NCI-H460 (cell line): Measurements from ENCODE around the gene CSGALNACT2. TPM values are rescaled to one million over a fixed set of nuclear protein-coding genes. Genes with fewer than 3 reads are reported as not detected.

Experiments
- DNase-seq: peaks from one replicate; pipeline ENCODE4 v3.0.0-alpha.2; 2016; ENCODE audit warnings: low read depth; ENCODE audit errors: extremely low read depth
- total RNA-seq: library from RNA; depleted of rRNA; stranded (reverse); fragments of >200 nt; shearing (Covaris generic); gene quantifications from 2 replicates; pipeline ENCODE4 v1.2.3, GENCODE V29; 2014

Gene CSGALNACT2
- total RNA-seq, 1 experiment from 2014 or later, result 18.1 TPM

DNA sequence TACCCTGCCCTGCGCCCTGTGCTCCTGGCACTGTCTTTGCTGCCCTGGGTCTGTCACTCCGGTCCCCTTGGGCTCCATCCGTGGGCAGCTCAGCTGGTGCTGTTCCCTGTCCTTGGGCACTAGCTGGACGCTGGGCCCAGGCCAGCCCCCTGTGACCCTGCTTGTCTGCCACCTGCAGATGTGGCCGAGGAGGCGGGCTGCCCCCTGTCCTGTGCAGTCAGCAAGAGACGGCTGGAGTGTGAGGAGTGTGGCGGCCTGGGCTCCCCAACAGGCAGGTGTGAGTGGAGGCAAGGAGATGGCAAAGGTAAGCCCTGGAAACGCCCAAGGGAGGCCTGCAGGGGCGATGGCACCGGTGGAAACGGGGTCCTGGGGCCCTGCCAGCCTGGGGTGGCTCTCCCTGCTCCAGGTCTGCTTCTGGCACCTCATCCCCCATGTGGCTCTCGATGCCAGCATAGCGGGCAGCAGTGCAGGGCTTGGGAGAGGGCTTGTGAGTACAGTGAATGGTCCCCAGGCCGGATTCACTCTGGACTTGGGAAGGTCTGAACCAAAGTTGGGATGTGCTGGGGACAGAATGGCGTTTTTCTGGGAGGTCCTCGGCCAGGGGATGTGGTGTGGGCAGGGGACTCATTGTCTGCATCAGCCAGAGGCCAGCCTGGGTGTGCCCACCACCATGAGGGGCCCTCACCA is 26.2 kb upstream of the CSGALNACT2 start:
- no peak for DNase-seq

DNA sequence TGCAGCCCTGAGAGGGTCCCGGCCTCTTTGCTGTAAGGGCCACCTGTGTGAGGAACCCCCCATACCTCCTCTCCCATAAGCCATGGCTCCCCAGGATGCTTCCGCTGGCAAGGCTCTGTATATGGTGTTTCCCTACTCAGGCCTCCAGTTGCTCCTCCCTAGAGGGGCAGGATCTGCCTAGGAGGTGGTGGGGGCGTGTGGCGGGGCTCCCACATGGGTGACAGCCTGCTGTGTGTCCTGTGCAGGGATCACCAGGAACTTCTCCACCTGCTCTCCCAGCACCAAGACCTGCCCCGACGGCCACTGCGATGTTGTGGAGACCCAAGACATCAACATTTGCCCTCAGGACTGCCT is 25.7 kb upstream of the CSGALNACT2 start:
- no peak for DNase-seq

DNA sequence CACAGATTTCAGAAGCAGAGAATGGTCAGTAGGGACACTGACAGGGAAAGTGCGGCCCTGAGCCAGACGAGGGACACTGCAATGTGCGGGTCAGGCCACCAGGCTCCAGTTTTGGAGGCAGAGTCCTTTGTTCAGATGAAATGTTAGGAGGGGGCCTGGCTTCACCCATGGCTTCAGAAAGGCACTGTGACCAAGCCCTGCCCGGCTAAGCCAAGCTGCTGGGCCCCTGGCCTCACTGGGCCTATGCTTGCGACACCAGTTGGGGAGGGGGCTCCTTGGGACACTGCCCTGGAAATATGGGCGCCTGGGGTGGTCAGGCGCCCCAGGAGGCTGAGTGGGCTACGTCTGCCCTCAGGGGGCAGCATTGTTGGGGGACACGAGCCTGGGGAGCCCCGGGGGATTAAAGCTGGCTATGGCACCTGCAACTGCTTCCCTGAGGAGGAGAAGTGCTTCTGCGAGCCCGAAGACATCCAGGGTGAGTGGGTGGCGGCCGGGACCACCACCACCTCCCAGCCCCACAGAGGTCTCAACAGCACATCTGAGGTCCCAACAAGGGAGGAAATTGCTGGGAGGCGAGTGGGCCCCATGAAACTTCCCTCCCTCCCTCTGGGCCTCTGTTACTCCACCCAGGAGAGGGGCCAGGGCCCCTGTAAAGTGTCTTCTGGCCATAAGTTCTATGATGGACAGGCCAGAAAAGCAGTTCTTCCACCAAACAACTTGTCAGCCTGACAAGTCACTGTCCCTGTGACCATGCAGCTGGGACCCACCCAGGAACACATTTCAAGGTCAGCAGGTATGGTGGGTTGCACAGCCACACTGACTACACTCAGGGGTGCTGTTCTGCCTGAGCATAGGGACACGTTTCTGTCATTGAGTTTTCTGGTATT is 24.8 kb upstream of the CSGALNACT2 start:
- DNase-seq, result no peak

DNA sequence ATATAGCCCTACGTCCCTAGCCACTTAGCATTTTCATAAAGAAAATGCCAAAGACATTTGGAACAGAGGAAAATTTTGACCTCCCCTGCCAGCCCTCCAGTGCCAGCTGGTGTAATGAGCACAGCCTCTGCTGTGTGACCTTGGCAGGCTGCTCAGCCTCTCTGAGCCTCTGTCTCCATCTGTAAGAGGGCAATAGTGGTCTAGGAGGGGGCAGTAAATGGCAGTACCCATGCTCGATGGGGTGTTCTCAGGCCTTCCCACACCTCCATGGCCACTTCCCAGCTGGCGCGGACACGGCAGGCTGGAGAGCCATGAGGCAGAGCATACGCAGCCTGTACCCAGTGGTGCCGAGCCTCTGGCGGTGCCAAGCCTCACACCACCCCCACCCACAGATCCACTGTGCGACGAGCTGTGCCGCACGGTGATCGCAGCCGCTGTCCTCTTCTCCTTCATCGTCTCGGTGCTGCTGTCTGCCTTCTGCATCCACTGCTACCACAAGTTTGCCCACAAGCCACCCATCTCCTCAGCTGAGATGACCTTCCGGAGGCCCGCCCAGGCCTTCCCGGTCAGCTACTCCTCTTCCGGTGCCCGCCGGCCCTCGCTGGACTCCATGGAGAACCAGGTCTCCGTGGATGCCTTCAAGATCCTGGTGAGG is 24.0 kb upstream of the CSGALNACT2 start:
- no peak for DNase-seq

DNA sequence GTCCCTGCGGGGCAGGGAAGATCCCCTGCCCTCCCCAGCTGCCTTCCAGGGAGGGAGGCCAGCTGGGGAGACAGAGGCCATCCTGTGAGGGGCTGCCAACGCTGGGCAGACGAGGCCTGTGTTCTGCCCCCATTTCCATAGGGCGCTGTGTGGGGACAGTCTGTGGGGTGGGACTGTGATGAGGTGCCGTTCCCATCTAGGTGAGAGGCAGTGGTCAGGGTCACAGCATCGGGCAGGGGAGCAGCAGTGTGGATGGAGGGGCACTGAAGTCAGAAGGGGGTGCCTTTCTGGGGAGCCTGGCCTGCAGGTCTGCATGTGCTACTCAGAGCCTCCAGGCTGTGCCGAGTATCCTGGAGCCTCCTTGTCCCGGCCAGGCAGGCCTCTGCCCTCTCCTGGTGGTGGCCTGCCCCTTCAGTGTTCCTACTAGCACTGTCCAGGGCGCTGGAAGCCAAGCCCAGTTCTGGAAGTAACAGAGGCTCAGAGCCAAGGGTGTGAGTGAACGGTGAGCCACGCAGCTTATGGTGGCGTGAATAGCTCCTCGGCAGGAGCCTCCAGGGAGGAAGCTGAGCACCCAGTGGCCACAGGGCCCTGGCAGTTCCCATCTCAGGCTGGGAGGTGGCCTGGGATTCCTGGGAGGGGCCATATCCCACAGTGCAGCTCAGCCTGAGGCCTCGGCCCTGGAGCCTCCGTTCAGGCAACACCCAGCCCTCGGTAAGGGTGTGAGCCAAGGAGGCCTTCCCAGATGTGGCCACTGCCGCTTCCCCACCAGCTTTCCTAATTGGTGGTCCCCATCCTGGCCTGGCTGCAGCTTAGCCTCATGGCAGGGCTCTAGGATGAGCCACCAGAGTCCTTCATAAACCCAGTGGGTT is 23.3 kb upstream of the CSGALNACT2 start:
- no peak for DNase-seq

DNA sequence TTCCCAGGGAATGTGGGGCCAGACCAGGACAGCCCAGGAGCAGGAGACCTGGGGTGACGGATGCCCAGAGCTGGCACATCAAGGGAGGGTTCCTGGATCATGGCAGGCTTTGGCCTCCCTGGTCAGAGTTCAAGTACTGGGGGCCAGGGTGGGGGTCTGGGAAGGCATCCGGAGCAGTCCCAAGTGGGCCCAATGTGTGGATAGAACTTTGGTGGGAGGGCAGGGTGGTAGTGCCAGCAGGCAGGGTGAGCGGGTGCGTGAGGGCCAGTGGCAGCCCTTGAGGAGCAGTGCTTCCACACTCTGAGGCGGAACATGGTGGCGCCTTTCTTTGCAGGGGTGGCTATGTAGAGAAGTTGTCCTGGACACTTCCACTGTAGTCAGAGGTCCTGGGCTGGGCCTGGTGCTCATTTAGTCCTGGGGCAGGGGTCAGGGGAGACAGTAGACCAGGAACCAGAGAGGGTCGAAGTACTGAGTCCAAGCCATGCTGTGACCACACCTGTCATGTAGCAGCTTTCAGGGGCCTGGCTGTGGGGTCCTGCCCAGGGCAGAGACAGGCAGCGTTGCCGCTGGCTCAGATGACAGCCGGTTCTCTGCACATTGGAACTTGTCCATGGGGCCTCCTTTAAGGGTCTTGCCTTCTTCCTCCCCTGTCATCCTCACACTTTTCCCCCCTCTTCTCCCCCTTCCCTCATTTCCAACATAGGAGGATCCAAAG is 22.2 kb upstream of the CSGALNACT2 start:
- DNase-seq, result no peak

DNA sequence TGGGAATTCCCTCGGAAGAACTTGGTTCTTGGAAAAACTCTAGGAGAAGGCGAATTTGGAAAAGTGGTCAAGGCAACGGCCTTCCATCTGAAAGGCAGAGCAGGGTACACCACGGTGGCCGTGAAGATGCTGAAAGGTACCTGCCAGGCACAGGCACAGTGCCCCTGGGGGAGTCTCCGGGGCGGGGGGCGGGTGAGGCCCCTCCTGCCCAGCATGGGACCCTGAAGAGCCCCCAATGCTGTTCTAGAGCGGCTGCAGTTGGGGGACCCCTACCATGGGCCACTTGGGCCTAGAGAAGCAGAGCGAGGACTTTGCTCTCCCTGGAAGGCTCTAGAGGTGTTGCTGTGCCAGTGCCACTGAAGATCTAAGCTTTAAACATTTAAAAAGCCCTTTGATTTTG is 21.6 kb upstream of the CSGALNACT2 start:
- no peak for DNase-seq

DNA sequence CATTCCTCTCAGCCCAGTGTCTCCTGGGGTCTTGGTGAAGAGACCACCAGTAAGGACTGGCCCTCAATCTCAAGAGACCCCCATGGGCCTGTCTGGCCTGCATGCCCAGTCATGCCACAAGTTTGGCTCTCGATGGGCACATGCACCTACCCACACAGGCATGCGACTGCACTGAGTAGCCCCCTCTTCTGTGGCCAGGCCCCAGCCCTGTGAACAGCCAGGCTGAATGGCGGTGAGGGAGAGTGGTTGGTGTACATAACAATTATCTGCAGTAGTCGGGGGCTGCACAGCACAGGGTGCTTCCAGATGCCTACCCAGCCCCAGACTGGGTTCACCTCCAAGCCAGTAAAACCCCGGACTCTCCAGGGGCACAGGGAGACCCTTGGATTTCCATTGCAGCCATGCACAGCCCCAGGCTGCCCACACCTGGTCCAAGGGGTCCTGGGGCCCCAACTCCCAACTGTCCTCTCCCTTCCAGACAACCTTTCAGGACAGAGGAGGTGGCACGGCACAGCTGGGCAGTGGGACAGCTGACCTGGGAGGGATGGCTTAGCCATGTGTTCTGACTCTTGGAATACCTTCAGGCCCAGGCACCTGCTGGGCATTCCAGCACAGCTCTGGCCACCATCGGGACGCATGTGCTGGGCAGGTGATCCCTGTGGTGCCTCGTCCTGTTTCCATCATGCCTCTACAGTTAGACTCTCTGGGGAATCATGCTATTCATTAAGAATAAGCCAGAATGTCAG is 21.0 kb upstream of the CSGALNACT2 start:
- DNase-seq, result no peak

DNA sequence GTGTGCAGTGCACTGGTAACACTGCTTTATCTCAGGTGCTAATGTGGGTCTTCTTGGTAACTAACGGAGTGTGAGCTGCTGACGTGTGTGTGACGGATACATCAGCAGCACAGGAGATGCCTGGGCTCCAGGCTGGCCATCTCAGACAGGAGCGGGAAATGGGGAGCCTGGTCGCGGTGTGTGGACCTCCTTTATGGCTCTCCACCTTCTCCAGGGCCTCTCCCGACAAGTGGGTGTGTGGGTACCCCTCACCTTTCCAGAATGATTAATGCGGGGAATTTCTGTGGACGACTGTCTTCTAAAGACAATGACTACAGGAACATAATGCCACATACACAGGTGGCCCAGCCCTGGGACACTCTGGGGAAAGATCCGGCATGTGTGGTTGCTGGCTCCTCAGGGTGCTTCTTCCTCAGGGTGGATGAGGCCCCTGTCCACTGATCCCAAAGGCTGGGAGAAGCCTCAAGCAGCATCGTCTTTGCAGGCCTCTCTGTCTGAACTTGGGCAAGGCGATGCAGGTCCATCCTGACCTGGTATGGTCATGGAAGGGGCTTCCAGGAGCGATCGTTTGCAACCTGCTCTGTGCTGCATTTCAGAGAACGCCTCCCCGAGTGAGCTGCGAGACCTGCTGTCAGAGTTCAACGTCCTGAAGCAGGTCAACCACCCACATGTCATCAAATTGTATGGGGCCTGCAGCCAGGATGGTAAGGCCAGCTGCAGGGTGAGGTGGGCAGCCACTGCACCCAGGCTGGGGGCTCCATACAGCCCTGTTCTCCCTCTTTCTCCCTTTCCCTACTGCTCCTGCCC is 20.3 kb upstream of the CSGALNACT2 start:
- no peak for DNase-seq

DNA sequence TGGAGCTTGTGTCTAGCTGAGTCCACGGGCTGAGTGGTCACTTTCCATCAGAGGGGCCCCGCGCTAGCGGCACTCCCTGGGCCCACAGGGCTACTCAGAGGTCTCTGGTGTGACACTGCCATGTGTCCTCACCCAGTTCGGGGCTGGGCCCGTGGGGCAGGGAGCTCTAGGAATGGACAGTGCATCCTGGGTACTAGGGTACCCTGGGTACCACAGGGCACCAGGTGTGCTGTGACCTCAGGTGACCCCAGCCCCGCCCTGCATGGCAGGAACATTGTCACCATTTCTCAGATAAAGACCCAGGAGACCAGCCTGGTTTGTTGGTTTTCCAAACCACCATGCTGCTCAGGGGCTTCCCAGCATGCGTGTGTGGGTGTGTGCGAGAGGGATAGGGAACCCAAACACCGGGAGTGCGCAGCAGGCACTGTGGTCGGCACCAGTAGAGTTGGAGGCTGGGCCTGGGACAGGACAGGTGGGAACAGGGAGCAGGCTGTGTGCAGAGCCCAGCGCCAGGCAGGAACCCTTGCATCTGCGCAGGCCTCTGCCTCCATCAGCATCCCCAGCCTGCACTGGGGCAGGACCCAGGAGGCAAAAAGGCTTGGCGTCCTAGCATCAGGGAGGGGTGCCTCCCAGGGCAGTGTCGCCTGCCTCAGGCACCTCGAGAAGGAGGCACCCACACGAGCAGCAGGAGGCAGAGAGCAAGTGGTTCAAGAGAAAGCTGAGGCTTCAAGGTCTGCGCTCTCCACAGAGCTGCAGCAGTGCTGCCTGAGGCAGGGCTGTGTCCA is 19.4 kb upstream of the CSGALNACT2 start:
- DNase-seq, result no peak

DNA sequence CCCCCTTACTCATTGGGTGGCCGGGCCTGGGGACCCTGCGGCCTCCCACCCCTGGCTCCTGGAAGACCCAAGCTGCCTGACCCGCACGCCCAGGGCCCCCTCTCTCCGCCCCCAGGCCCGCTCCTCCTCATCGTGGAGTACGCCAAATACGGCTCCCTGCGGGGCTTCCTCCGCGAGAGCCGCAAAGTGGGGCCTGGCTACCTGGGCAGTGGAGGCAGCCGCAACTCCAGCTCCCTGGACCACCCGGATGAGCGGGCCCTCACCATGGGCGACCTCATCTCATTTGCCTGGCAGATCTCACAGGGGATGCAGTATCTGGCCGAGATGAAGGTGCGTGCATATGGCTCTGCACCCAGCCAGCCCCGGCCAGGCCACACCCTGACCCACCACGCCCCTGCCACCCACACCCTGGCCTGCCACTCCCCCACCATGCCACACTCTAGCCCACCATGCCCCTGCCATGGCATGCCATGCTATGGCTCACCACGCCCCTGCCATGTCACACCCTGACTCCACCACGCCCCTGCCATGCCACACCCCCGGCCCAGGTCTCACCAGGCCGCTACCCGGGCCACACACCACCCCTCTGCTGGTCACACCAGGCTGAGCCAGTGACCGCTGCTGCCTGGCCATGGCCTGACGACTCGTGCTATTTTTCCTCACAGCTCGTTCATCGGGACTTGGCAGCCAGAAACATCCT is 18.7 kb upstream of the CSGALNACT2 start:
- no peak for DNase-seq

DNA sequence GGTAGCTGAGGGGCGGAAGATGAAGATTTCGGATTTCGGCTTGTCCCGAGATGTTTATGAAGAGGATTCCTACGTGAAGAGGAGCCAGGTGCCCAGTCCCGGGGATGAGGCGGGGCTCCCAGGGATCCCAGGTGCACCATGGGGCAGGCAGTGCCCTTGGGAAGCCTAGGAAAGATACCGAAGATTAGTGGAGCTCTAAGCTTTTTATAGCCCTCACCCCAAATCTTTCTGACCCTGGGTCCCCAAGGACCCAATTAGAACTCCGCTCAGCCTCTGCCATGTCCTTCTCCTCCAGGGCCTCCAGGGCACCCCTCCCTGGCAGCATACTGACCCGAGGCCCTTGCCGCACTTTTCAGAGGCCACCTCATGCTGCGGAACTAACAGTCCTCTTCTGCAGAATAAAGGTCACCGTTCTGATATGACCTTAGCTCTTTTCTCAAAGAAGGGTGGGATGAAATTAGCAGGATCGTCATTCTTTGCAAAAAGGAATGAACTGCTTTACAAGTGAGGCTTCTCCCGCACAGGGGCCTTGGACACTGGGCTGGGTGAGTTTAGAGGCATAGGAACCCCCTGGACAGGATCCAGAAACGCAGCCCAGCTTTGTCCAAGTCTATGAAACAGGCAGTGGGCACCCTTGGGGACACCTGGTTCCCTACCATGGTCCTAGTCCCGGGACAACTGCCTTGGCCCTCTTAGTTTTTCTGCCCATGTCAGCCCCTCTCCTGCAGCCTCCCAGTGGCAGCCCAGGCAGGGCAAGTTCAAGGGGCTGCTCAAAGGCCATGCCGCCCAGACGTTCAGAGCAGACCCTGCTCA is 17.9 kb upstream of the CSGALNACT2 start:
- no peak for DNase-seq

DNA sequence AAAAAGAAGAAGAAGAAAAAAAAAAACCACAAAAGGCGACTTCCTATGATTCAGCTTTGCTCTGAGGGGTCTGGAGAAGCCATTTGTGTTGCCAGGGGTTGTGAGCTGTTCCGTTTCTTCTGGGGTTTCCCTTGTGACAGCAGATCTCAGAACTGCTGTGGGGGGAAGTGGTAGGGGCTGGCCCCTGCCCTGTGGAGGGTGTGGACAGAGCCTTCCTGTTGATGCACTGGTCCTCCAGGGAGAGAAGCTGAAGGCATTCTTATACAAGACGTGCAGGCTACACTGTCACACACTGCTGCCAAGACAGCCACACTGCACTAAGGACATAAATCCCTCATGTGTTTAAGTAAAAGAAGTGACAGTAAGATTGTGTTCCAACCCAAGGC is 17.3 kb upstream of the CSGALNACT2 start:
- no peak for DNase-seq

DNA sequence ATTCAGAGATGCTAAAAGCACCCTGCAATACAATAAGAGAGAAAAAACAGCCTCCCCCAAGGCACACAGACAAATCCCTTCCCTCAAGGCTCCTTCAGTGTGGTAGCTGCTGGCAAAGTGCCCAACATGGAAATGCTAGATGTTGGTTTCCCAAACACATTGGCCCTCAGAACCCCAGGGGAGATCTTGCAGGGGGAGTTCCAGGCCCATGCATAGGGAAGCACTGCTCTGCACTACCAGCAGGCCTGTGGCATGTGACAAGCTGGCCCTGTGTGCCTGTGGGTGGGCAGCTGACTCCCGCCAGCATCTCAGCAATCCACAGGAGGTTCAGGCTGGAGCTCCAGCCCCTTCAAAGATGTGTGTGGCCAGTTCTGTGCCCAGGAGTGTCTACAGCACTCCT is 16.8 kb upstream of the CSGALNACT2 start:
- DNase-seq, result no peak

DNA sequence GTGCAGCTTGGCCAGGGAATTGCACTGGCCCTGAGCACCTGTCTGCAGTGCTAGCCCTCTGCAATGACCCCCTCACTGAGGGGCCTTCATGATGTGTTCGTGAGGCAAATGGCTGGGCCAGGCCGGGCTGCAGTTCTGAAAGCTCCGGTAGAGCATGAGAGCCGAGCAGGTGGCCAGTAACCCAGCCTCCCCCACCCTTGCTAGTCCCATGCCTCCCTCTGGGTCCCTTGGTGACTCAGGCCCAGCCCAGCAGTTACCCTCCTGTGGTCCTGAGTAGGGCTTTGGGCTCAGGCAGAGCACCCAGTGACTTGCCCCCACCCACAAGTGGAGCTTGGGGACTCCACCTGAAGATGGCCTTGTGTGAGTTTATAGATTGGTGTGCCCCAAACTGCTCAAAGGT is 16.1 kb upstream of the CSGALNACT2 start:
- DNase-seq, result no peak

DNA sequence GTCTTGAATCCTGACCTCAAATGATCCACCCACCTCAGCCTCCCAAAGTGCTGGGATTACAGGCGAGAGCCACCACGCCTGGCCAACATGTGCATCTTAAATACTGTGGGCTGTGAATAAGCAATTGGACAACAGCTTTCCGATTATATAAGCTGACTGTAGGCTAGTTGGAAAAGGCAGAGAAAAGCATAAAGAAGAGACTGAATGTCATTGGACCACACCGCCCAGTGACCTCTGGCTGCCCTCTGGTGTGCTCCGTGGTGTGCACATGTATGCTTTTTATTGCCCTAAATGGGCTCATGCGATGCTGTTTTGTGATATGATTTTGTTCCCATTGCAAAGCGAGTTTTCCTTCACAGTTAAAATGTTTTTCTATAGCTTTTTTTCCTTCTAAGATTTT is 15.4 kb upstream of the CSGALNACT2 start:
- no peak for DNase-seq
